Neuronal stem cell (in vitro differentiated cells): ENCODE data around the gene ZNF431.

ENCODE experiments used
- DNase-seq: peaks from one replicate; pipeline ENCODE4 v3.0.0-alpha.2; 2013; ENCODE audit warnings: low spot score
- H2AFZ ChIP-seq: one replicate; pipeline ENCODE4 v1.6.1; 2013; ENCODE audit warnings: mild to moderate bottlenecking, low read length, inconsistent platforms
- H2AK5ac ChIP-seq: 2 replicates; pipeline ENCODE4 v1.6.1; 2013; ENCODE audit warnings: low read depth, mild to moderate bottlenecking, inconsistent platforms, low read length, moderate library complexity, mixed read lengths
- H2BK120ac ChIP-seq: 2 replicates; pipeline ENCODE4 v1.6.1; 2013; ENCODE audit warnings: low read depth, mild to moderate bottlenecking, inconsistent platforms, low read length, moderate library complexity, mixed read lengths
- H2BK12ac ChIP-seq: one replicate; pipeline ENCODE4 v1.6.1; 2013; ENCODE audit warnings: low read length, inconsistent platforms
- H2BK15ac ChIP-seq: 2 replicates; pipeline ENCODE4 v1.6.1; 2013; ENCODE audit warnings: mild to moderate bottlenecking, low read length, inconsistent platforms, mixed read lengths
- H2BK5ac ChIP-seq: one replicate; pipeline ENCODE4 v1.6.1; 2013; ENCODE audit warnings: inconsistent platforms, mild to moderate bottlenecking, low read length, moderate library complexity
- H3K14ac ChIP-seq: one replicate; pipeline ENCODE4 v1.6.1; 2013; ENCODE audit warnings: low read length, inconsistent platforms
- H3K18ac ChIP-seq: 2 replicates; pipeline ENCODE4 v1.6.1; 2013; ENCODE audit warnings: low read length, inconsistent platforms
- H3K23ac ChIP-seq: 2 replicates; pipeline ENCODE4 v1.6.1; 2013; ENCODE audit warnings: low read depth, mild to moderate bottlenecking, mixed read lengths, low read length, inconsistent platforms; ENCODE audit not compliant: poor library complexity
- H3K27ac ChIP-seq: replicated peaks from 3 replicates; pipeline ENCODE4 v1.5.1; 2013; ENCODE audit warnings: low read length, inconsistent platforms
- H3K27me3 ChIP-seq, 3 experiments: 2 replicates each; pipeline ENCODE4 v1.6.1; 2013; ENCODE audit warnings: low read length in 3 of 3, mild to moderate bottlenecking in 2 of 3, inconsistent platforms in 1 of 3, low read depth in 1 of 3, mixed read lengths in 1 of 3, moderate library complexity in 1 of 3; ENCODE audit not compliant: control insufficient read depth in 3 of 3, insufficient read depth in 3 of 3
- H3K36me3 ChIP-seq, 2 donors: replicated peaks in 1 of 2; 2 replicates each; pipeline ENCODE4 v1.6.1; 2013; ENCODE audit warnings: low read length in 2 of 2; ENCODE audit not compliant: control insufficient read depth in 2 of 2, insufficient read depth in 2 of 2
- H3K4ac ChIP-seq: 2 replicates; pipeline ENCODE4 v1.6.1; 2013; ENCODE audit warnings: inconsistent platforms, mild to moderate bottlenecking, low read length, moderate library complexity
- H3K4me1 ChIP-seq, 2 donors: 1 replicate in 1 of 2; 2 replicates in 1 of 2; pipeline ENCODE4 v1.6.1; 2013; ENCODE audit warnings: low read length in 2 of 2, low read depth in 1 of 2; ENCODE audit not compliant: control insufficient read depth in 2 of 2, insufficient read depth in 1 of 2
- H3K4me2 ChIP-seq: one replicate; pipeline ENCODE4 v1.6.1; 2013; ENCODE audit warnings: mild to moderate bottlenecking, low read length, inconsistent platforms; ENCODE audit not compliant: insufficient read depth, poor library complexity, severe bottlenecking
- H3K4me3 ChIP-seq, 2 donors: 2 replicates each; pipeline ENCODE4 v1.5.1; 2013; ENCODE audit warnings: low read length in 2 of 2, mild to moderate bottlenecking in 2 of 2, inconsistent platforms in 1 of 2, moderate library complexity in 1 of 2
- H3K79me1 ChIP-seq: one replicate; pipeline ENCODE4 v1.6.1; 2013; ENCODE audit warnings: low read depth, mild to moderate bottlenecking, inconsistent platforms, low read length, moderate library complexity
- H3K9ac ChIP-seq: one replicate; pipeline ENCODE4 v1.6.1; 2013; ENCODE audit warnings: mild to moderate bottlenecking, low read depth, low read length, inconsistent platforms; ENCODE audit not compliant: poor library complexity
- H3K9me3 ChIP-seq, 2 donors: replicated peaks in 1 of 2; 2 replicates each; pipeline versions ENCODE3 to v1.6.1; 2013; ENCODE audit warnings: low read length in 2 of 2, mild to moderate bottlenecking in 2 of 2, inconsistent platforms in 1 of 2, low read depth in 1 of 2, mixed read lengths in 1 of 2, moderate library complexity in 1 of 2; ENCODE audit not compliant: control insufficient read depth in 2 of 2, insufficient read depth in 1 of 2
- H4K8ac ChIP-seq: one replicate; pipeline ENCODE4 v1.6.1; 2013; ENCODE audit warnings: low read depth, mild to moderate bottlenecking, inconsistent platforms, low read length, moderate library complexity
- H4K91ac ChIP-seq: one replicate; pipeline ENCODE4 v1.6.1; 2013; ENCODE audit warnings: low read length, low read depth, mild to moderate bottlenecking, inconsistent platforms; ENCODE audit not compliant: poor library complexity
- WGBS, 2 donors: extraction: QIAGEN DNeasy Blood & Tissue Kit; methylation state at CpG; one replicate each; pipeline ENCODE4 v1.1.7; 2013; ENCODE audit warnings: missing lambda C conversion rate in 2 of 2, mixed read lengths in 1 of 2; ENCODE audit not compliant: insufficient read length in 2 of 2, insufficient replicate concordance in 1 of 2; ENCODE audit errors: extremely low coverage in 2 of 2; 5-methylcytosine and 5-hydroxymethylcytosine counted together

Gene ZNF431

GRCh38 chr19:21151460-21151859 lies 9.6 kb downstream of the ZNF431 start:
- no peak overlapping the region for H4K91ac ChIP-seq

GRCh38 chr19:21158523-21159135 lies 16.8 kb downstream of the ZNF431 start:
- Histone ChIP-seq H3K4ac (no peak overlapping the region), H3K4me3 (no peak overlapping the region), H3K36me3 (peaks cover 4 to 75% of the 10 kb centered on the region in 2 donors), H3K9ac (no peak overlapping the region), H2BK120ac (no peak overlapping the region), H2AK5ac (no peak overlapping the region), H3K4me2 (no peak overlapping the region), H3K27me3 (no peaks in the 10 kb centered on the region), H3K4me1 (no peaks in the 10 kb centered on the region), H3K9me3 (peaks cover 6 to 78% of the 10 kb centered on the region in 2 donors), H3K23ac (no peak overlapping the region), H2AFZ (no peak overlapping the region), H3K79me1 (peaks cover 7% of the 10 kb centered on the region), H3K18ac (no peak overlapping the region), H2BK15ac (no peak overlapping the region), H2BK12ac (no peak overlapping the region), H3K14ac (no peak overlapping the region), H3K27ac (no peak overlapping the region), H4K8ac (no peak overlapping the region), H2BK5ac (no peak overlapping the region), H4K91ac (no peak overlapping the region)
- WGBS, 2 donors: no CpG with 5 or more reads among the region's 1 CpG
- DNase-seq: no peak

More at GRCh38 chr19:21151460-21151859, 9.6 kb downstream of the ZNF431 start:
- no peaks in the 10 kb centered on the region for H3K4me1 ChIP-seq
- H4K8ac ChIP-seq: no peak overlapping the region
- no peak overlapping the region for H3K14ac ChIP-seq
- no peak overlapping the region for H3K4me3 ChIP-seq
- no peak overlapping the region for H3K9ac ChIP-seq
- H2BK5ac ChIP-seq: no peak overlapping the region
- H3K4ac ChIP-seq: no peak overlapping the region
- no peak overlapping the region for H2BK120ac ChIP-seq
- H3K18ac ChIP-seq: no peak overlapping the region
- H2BK15ac ChIP-seq: no peak overlapping the region
- H3K4me2 ChIP-seq: no peak overlapping the region
- peaks cover 14 to 78% of the 10 kb centered on the region in 2 donors for H3K9me3 ChIP-seq
- H3K79me1 ChIP-seq: peaks cover 3% of the 10 kb centered on the region
- no peak overlapping the region for H2AFZ ChIP-seq
- H2AK5ac ChIP-seq: no peak overlapping the region
- no peak for DNase-seq
- WGBS, 2 donors: no CpG with 5 or more reads among the region's 1 CpG
- no peak overlapping the region for H2BK12ac ChIP-seq
- no peak overlapping the region for H3K23ac ChIP-seq
- H3K27me3 ChIP-seq: no peaks in the 10 kb centered on the region
- no peak overlapping the region for H3K27ac ChIP-seq
- H3K36me3 ChIP-seq: peaks cover 28 to 86% of the 10 kb centered on the region in 2 donors

- no peak overlapping the region for H4K8ac ChIP-seq
- no peak overlapping the region for H3K9ac ChIP-seq
- H3K27me3 ChIP-seq: no peaks in the 10 kb centered on the region
- no CpG with 5 or more reads among the region's 5 CpGs for WGBS, 2 donors
- H3K4me2 ChIP-seq: no peak overlapping the region
- H3K27ac ChIP-seq: no peak overlapping the region
- DNase-seq: no peak
- H2AK5ac ChIP-seq: no peak overlapping the region
- H3K14ac ChIP-seq: no peak overlapping the region
- H2BK15ac ChIP-seq: no peak overlapping the region
- H4K91ac ChIP-seq: no peak overlapping the region
- no peaks in the 10 kb centered on the region for H3K4me1 ChIP-seq
- no peak overlapping the region for H2BK5ac ChIP-seq
- H2BK12ac ChIP-seq: no peak overlapping the region
- peaks cover 0 to 69% of the 10 kb centered on the region in 2 donors for H3K9me3 ChIP-seq
- H2AFZ ChIP-seq: no peak overlapping the region
- H3K18ac ChIP-seq: no peak overlapping the region
- H3K4me3 ChIP-seq: no peak overlapping the region
- peaks cover 2 to 96% of the 10 kb centered on the region in 2 donors for H3K36me3 ChIP-seq
- peaks cover 3% of the 10 kb centered on the region for H3K79me1 ChIP-seq
- no peak overlapping the region for H3K4ac ChIP-seq
- H3K23ac ChIP-seq: no peak overlapping the region
- H2BK120ac ChIP-seq: no peak overlapping the region
Measured at GRCh38 chr19:21164541-21164940, 22.7 kb downstream of the ZNF431 start.

- Histone ChIP-seq H3K14ac (no peak overlapping the region), H3K27me3 (no peaks in the 10 kb centered on the region), H3K23ac (no peak overlapping the region), H4K8ac (no peak overlapping the region), H4K91ac (no peak overlapping the region), H2AFZ (no peak overlapping the region), H3K9me3 (peaks cover 0 to 63% of the 10 kb centered on the region in 2 donors), H2AK5ac (no peak overlapping the region), H2BK5ac (no peak overlapping the region), H3K9ac (no peak overlapping the region), H2BK15ac (no peak overlapping the region), H3K4me2 (no peak overlapping the region), H3K4me3 (no peak overlapping the region), H3K36me3 (peaks cover 5 to 99% of the 10 kb centered on the region in 2 donors), H3K4ac (no peak overlapping the region), H3K4me1 (no peaks in the 10 kb centered on the region), H2BK120ac (no peak overlapping the region), H3K18ac (no peak overlapping the region), H3K27ac (no peak overlapping the region), H3K79me1 (peaks cover 3% of the 10 kb centered on the region), H2BK12ac (no peak overlapping the region)
- no CpG with 5 or more reads among the region's 2 CpGs for WGBS, 2 donors
- DNase-seq: no peak
Measured at GRCh38 chr19:21166436-21166835, 24.6 kb downstream of the ZNF431 start.
